ENCODE data around the gene ATF6B.

DNA sequence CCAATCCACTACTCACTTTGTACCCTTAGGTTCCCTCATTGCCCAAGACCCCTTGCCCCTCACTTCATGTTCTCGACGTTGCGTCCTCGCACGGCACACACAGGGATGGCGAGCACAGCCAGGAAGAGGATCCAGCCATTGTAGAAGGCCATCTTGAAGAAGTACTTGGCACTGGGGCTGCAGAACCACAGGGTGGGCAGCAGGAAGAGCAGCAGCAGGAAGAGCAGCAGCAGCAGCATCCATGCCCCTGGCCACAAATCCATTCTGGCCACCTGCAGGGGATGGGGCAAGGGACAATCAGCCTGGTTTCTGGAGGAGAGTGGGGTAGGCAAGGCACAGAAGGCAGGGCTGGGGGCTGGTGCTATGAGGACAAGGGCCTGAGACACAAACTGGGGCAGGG lies 43.2 kb upstream of the ATF6B start:
- TF ChIP-seq POLR2A (IDR thresholded peaks at IDR 0.05; ENCODE audit: low read depth, low read length) = no peak
- no peak for TF ChIP-seq TAF1 (IDR thresholded peaks at IDR 0.05; ENCODE audit: borderline replicate concordance, low read depth, low read length)

Data from GM12892 (cell line).